Measurements from ENCODE around the gene ZNF492. TPM values are rescaled to one million over a fixed set of nuclear protein-coding genes. Genes with fewer than 3 reads are reported as not detected.

The ZNF492 gene
- polyA plus RNA-seq, 4 donors: 2.2 to 3.6 (median 2.5) TPM

Other genes starting within 250 kb of the ZNF492 start
- 1 to 10 TPM; 2.9 to 4.5 (median 3.5) TPM for gene ZNF98, start 212.0 kb upstream of the ZNF492 start, polyA plus RNA-seq (ENCODE audit: insufficient read length in 4 of 4)
- gene ZNF99, start 149.8 kb downstream of the ZNF492 start, polyA plus RNA-seq (ENCODE audit: insufficient read length in 4 of 4): 1 to 10 TPM in 1 of 4 donors, under 1 TPM in 3; 0.70 to 1.3 (median 0.91) TPM
- gene ZNF723, start 198.0 kb downstream of the ZNF492 start, polyA plus RNA-seq (ENCODE audit: insufficient read length in 4 of 4): under 1 TPM in 3 of 4 donors, not detected in 1; 0.10 to 0.13 (median 0.11) TPM

All from left renal pelvis (tissue), 4 donors.